ENCODE results near the gene KL.
A peak's percentile ranks its signal among the peaks of the same experiment; 100 is the strongest.

The KL gene

DNA sequence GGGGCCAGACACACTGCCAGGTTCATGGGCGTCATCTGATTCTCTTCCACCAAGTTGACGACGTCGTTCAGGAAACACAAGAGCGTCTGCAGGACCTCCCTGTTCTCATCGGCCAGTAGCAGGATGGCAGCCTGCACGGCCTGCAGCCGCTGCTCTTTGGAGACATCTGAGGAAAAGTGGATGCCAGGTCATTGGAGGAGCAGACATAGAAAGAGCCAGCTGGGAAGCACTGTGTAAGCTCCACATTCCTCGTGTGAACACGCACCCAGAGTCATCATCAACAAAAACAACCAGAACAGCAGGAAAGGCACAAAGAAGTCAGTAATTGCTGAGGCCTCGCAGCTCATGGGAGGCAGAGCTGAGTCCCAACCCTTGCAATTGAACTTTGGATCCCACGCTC, 96.5 kb downstream of the KL start:
- no peak for DNase-seq (ENCODE audit: low read depth)

DNA sequence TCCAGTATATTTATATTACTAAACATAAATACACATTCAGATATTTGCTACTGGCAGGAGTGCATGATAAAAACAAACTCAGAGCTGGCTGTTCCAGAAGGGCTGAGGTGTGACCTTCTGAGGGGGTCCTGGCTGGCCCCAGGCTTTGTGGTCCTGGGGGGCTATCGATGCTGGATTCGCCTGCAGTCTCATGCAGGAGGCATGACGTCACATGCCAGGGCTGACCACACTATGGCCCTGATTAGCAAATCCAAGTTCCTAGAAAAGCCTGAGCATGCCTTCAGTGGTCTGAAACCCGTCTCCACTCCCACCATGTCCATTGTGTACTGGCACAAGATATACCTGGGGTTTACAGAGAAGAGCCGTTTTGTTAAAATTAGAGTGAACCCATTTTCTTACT, 97.9 kb downstream of the KL start:
- DNase-seq (ENCODE audit: low read depth) = peak; percentile 39

- no peak for DNase-seq (ENCODE audit: low read depth)
Measured at GRCh38 chr13:33115274-33115673, 99.1 kb downstream of the KL start.

All from iris pigment epithelial cell (primary cell).